AG04449 (cell line): ENCODE results near the gene SLC22A8.
"Not testable (repeated sequence)": the region's sequence is repeated elsewhere in the genome, so short reads cannot be mapped to it uniquely, and the experiment has no call there.

Experiments used
- CTCF ChIA-PET: fragments of 350-600 bp; formaldehyde crosslinking; extraction: SDS; loops from one replicate; lab custom pipeline; 2021; ENCODE audit warnings: antibody characterized with exemption; lab: Yijun Ruan, JAX
- POLR2A ChIA-PET: fragments of 400-600, 350-600 bp; formaldehyde crosslinking; extraction: SDS; loops from one replicate; lab custom pipeline; 2020; ENCODE audit warnings: antibody characterized with exemption, inconsistent platforms; lab: Yijun Ruan, JAX
- DNase-seq: peaks from one replicate; pipeline ENCODE4 v3.0.0-alpha.2; 2010; ENCODE audit warnings: low read depth, low spot score
- H3K4me3 ChIP-seq: 2 replicates; pipeline ENCODE4 v1.5.1; 2011; ENCODE audit warnings: low read depth, mild to moderate bottlenecking, control low read depth, low read length
- CTCF ChIP-seq: IDR thresholded peaks from one replicate; pipeline ENCODE4 v1.5.1; 2011; ENCODE audit warnings: mild to moderate bottlenecking, moderate library complexity, low read length, control low read depth, inconsistent platforms; ENCODE audit not compliant: insufficient read depth; ENCODE audit errors: missing control alignments

SLC22A8 gene

DNA sequence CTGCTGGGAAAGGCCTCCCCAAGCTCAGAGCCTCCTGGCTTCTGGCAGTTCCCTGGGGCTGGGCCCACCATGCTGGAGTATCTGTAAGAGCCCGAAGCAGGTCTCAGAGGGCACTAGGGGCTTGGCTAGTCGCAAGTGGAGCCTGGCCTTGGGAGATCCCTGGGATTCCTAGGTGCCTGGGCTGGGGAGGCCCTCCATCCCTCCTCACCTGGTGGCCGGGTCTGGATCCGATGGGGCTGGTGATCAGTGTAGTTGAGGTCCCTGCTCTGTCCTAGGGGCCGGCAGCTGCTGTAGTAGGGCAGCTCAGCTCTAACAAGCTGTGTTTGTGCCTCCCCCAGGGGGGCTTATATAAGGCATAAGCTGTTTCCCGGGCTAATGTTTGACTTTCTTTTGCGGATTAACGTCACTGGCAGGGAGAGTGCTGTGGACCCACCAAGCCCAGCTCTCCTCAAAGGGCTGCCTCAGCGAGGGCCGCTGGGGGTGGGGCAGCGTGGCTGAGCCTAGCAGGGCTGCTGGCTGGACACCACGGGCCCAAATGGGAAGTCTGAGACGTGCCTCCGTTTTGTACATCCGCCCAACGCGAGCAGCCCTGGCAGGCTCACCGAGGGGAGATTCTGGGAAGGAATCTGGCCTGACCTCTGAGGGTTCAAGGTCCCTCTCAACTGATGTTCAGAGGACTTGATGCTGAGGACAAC, at the start of gene SLC22A8:
Gene SLC22A8 (minus strand): TSS at position 321 of the 695 bp plus-strand sequence. CDS start 883 bp downstream, outside the sequence.
- POLR2A ChIA-PET: no interaction called here
- DNase-seq: no peak
- no peak within 1 kb of the TSS for H3K4me3 ChIP-seq
- CTCF ChIA-PET: interaction anchor here (1.0 to 1.7 kb wide), 4 partner anchors 8 to 112 kb away, joined by 3 to 13 read pairs (median 4); no protein-coding TSS in a partner anchor
- TF ChIP-seq CTCF: no peak

GRCh38 chr11:63046203-63046602, 30.6 kb upstream of the SLC22A8 start:
- POLR2A ChIA-PET, H3K4me3 ChIP-seq, CTCF ChIA-PET: not testable (repeated sequence)

DNA sequence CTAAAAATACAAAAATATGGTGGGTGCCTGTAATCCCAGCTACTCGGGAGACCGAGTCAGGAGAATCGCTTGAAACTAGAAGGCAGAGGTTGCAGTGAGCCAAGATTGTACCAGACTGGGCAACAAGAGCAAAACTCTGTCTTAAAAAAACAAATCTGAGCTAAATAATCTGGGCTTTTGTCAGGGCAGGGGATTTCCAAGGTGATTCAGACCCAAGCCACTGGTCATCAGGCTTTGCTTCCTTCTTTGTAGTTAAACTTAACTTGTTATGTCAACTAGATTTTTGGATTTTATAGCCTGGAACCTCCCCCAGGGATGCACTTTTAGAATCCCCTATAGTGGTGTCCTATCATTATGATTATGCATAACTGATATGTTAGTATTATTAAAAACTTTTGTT, 27.0 kb upstream of the SLC22A8 start:
- no peak for TF ChIP-seq CTCF
- ChIA-PET CTCF (no interaction called here), POLR2A (no interaction called here)
- no peak overlapping the region for H3K4me3 ChIP-seq
- DNase-seq: no peak

More at GRCh38 chr11:63046203-63046602, 30.6 kb upstream of the SLC22A8 start:
- DNase-seq: not testable (repeated sequence)

GRCh38 chr11:63032457-63032856, 16.8 kb upstream of the SLC22A8 start:
- no peak overlapping the region for H3K4me3 ChIP-seq
- no peak for DNase-seq
- CTCF ChIA-PET: interaction anchor here (1.6 to 11.6 kb wide), 4 partner anchors 9 to 181 kb away, joined by 4 to 242 read pairs (median 12); no protein-coding TSS in a partner anchor
- no peak for TF ChIP-seq CTCF
- POLR2A ChIA-PET: no interaction called here

GRCh38 chr11:63023841-63024648, 8.4 kb upstream of the SLC22A8 start:
- peak; percentile 16 for DNase-seq

More at GRCh38 chr11:63023841-63024648, 8.4 kb upstream of the SLC22A8 start:
- TF ChIP-seq CTCF: peak; percentile 98
- CTCF ChIA-PET: interaction anchor here (0.6 to 8.4 kb wide), 30 partner anchors 9 to 775 kb away, joined by 3 to 669 read pairs (median 4); partner anchors contain the start of gene SLC22A8
- POLR2A ChIA-PET: interaction anchor here (0.6 kb wide), 1 partner anchor 138 kb away, joined by 3 read pairs; no protein-coding TSS in a partner anchor
- no peak overlapping the region for H3K4me3 ChIP-seq
